ES-I3 (cell line): ENCODE data around the gene TBX21.
"Not testable (repeated sequence)": the region's sequence is repeated elsewhere in the genome, so short reads cannot be mapped to it uniquely, and the experiment has no call there.

Source experiments
- H3K36me3 ChIP-seq: 2 replicates; pipeline ENCODE4 v1.6.1; 2013; ENCODE audit warnings: mild to moderate bottlenecking, low read length, control low read depth, moderate library complexity; ENCODE audit not compliant: insufficient read depth
- H3K4me1 ChIP-seq: 2 replicates; pipeline ENCODE4 v1.6.1; 2013; ENCODE audit warnings: mild to moderate bottlenecking, control low read depth, low read length; ENCODE audit not compliant: insufficient read depth
- H3K9ac ChIP-seq: 2 replicates; pipeline ENCODE4 v1.6.1; 2013; ENCODE audit warnings: low read depth, mild to moderate bottlenecking, low read length, moderate library complexity
- H3K9me3 ChIP-seq: 2 replicates; pipeline ENCODE4 v1.6.1; 2013; ENCODE audit warnings: mild to moderate bottlenecking, low read length, moderate library complexity; ENCODE audit not compliant: control insufficient read depth, insufficient read depth

TBX21 gene

DNA sequence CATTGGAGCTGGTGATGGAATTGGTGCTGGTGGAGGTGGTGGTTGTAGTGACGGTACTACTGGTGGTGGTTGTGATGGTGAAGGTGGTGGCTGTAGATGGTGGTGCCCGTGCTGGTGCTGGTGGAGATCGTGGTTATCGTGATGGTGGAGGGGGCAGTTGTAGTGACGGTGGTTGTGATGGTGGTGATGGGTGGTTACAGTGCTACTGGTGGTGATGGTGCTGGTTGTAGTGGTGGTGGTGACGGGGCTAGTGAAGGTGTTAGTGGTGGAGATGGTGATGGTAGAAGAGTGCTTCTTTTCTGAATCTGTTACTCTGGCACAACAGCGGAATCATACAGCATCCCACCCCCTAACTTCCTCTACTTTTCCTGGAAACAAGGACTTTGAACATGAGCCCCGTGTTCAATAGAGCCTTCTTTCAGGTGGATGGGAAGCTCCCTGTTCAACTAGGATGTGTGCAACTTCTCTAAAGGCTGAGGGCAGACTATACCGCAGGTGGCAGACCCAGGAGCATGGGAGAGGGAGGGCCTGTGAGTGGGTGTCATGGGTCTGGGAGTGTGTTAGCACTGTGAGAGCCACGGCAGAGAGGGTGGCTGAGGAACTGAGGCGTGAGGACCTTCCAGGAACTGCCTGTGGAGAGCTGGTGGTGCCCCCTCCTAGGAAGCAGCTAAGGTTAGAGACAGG, 8.2 kb downstream of the TBX21 start:
- Histone ChIP-seq H3K4me1 (no peaks in the 10 kb centered on the region), H3K9me3 (no peaks in the 10 kb centered on the region), H3K9ac (no peak overlapping the region), H3K36me3 (no peaks in the 10 kb centered on the region)

DNA sequence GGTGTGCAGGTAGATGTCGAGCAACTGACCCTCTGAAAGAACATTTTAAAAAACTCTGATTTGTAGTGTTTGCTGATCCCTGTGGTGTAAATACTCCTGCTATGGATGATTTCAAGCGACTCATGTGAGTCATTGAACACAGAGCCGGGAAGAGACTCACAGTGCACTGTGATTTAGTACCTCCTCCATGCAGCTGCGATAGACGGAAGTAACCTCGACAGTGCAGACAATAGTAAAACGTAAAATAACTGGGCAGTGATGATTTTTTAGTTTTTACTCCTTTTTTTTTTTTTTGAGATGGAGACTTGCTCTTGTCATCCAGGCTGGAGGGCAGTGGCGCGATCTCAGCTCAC, 8.7 kb downstream of the TBX21 start:
- no peaks in the 10 kb centered on the region for H3K4me1 ChIP-seq
- H3K9ac ChIP-seq, result no peak overlapping the region
- no peaks in the 10 kb centered on the region for H3K9me3 ChIP-seq
- H3K36me3 ChIP-seq, result no peaks in the 10 kb centered on the region

DNA sequence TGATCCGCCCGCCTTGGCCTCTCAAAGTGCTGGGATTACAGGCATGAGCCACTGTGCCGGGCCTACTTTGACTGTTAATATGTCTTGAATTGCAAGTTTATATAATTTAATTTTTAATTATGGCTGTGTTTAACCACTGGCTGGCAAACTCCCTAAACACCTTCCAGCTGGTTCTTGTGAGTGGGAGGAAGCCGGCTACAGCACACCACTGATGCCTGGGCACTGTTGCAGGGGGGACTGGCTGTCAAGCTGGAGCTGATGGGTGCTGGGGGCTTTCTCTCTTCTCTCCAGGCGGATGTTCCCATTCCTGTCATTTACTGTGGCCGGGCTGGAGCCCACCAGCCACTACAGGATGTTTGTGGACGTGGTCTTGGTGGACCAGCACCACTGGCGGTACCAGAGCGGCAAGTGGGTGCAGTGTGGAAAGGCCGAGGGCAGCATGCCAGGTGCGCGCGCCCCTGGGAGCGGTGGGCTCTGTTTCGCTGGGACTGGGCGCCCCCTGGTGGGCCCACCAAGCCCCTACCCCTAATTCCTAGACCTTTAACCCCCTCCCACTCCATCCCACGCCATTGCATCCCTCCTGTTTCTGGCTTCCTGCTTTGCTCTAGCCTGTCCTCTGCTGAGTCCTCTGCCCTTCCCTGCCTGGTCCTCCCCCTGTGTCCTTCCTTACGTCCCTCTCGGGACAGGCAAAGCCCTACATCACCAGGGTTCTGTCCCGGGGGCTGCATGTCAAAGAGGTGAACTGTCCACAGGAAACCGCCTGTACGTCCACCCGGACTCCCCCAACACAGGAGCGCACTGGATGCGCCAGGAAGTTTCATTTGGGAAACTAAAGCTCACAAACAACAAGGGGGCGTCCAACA, 9.5 kb downstream of the TBX21 start:
- no peak overlapping the region for H3K9ac ChIP-seq
- H3K36me3 ChIP-seq, result no peaks in the 10 kb centered on the region
- H3K9me3 ChIP-seq, result no peaks in the 10 kb centered on the region
- H3K4me1 ChIP-seq, result no peaks in the 10 kb centered on the region

DNA sequence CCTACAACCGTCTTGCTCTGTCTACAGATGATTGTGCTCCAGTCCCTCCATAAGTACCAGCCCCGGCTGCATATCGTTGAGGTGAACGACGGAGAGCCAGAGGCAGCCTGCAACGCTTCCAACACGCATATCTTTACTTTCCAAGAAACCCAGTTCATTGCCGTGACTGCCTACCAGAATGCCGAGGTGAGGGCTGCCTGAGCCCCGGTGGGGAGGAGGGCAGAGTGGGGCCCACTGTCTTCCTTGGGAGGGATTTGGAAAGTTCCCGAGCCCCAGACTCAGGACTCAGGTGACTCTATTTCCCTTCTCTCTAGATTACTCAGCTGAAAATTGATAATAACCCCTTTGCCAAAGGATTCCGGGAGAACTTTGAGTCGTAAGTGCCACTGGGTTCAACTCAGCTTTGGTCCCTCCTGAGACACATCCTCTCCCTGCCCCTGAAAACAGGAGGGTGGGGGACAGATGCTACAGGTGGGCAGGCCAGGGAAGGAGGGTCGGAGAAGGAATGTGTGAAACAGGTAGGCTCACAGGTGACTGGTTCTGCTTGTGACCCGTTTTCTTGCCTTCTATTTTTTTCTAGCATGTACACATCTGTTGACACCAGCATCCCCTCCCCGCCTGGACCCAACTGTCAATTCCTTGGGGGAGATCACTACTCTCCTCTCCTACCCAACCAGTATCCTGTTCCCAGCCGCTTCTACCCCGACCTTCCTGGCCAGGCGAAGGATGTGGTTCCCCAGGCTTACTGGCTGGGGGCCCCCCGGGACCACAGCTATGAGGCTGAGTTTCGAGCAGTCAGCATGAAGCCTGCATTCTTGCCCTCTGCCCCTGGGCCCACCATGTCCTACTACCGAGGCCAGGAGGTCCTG, 11.4 kb downstream of the TBX21 start:
- Histone ChIP-seq H3K9ac (no peak overlapping the region), H3K4me1 (no peaks in the 10 kb centered on the region)

DNA sequence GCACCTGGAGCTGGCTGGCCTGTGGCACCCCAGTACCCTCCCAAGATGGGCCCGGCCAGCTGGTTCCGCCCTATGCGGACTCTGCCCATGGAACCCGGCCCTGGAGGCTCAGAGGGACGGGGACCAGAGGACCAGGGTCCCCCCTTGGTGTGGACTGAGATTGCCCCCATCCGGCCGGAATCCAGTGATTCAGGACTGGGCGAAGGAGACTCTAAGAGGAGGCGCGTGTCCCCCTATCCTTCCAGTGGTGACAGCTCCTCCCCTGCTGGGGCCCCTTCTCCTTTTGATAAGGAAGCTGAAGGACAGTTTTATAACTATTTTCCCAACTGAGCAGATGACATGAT, 12.0 kb downstream of the TBX21 start:
- no peaks in the 10 kb centered on the region for H3K36me3 ChIP-seq
- no peaks in the 10 kb centered on the region for H3K4me1 ChIP-seq
- no peak overlapping the region for H3K9ac ChIP-seq
- H3K9me3 ChIP-seq, result no peaks in the 10 kb centered on the region

More for the DNA sequence above, 11.4 kb downstream of the TBX21 start:
- Histone ChIP-seq H3K9me3 (no peaks in the 10 kb centered on the region), H3K36me3 (no peaks in the 10 kb centered on the region)

DNA sequence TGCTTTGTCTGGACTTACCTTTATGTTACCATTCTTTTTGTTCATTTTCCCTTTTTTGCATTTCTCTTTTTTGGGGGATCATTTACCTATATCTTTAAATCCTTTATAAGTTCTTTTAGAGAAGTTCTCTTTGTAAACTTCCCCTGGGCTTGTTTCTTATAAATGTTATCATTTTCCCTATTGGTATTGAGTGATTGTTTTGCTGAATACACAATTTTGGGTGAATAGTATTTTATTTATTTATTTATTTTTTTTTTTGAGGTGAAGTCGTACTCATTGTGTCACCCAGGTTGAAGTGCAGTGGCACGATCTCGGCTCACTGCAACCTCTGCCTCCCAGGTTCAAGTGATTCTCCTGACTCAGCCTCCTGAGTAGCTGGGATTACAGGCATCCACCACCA, 18.4 kb downstream of the TBX21 start:
- no peaks in the 10 kb centered on the region for H3K9me3 ChIP-seq

DNA sequence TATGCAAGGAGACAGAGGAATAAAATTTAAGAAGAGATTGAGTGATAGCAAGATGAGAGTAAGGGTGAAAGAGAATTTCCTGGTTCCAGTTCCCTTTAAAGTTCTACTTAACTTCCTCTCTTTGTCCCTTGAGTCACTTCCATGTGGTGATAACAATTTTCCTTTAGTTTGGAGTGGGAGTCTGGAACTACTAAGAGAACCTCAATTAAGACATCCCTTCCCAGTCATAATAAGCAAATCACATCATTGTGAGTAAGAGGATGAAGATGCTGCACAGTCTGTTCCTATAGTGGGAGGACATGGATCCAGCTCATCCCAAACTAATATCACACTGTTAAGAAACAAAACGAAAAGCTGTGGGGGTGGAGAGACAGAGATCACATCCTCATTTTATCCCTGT, 24.4 kb downstream of the TBX21 start:
- no peaks in the 10 kb centered on the region; the same call in 1 of the 2 replicates for H3K9me3 ChIP-seq
- no peak overlapping the region for H3K9ac ChIP-seq
- no peaks in the 10 kb centered on the region for H3K36me3 ChIP-seq
- H3K4me1 ChIP-seq, result no peaks in the 10 kb centered on the region

More for the DNA sequence above, 18.4 kb downstream of the TBX21 start:
- H3K4me1 ChIP-seq, result no peaks in the 10 kb centered on the region
- no peak overlapping the region for H3K9ac ChIP-seq
- H3K36me3 ChIP-seq, result no peaks in the 10 kb centered on the region

DNA sequence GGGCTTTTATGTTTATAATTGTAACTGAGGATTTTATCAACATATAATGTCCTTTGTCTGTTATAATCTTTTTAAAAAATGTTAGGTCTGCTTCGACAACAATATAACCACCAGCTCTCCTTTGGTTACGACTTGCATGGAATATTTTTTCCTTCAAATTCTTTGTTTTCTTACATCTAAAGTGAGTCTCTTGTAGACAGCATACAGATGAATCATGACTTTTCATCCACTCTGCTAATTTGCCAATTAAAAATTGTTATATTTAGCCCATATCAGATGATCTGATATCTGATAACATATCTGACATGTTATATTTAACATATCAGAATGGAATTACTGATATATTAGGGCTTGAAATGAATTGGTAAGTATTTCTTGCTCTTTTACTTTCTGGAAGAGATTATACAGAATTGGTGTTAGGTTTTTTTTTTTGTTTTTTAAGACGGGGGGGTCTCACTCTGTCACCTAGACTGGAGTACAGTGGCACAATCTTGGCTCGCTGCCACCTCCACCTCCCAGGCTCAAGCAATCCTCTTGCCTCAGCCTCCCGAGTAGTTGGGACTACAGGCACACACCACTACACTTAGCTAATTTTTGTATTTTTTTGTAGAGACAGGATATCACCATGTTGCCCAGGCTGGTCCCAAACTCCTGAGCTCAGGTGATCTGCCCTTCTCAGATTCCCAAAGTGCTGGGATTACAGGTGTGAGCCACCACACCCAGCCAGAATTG, 27.5 kb downstream of the TBX21 start:
- H3K4me1 ChIP-seq, result no peaks in the 10 kb centered on the region
- no peak overlapping the region for H3K9ac ChIP-seq
- H3K9me3 ChIP-seq, result no peaks in the 10 kb centered on the region; the same call in 1 of the 2 replicates
- no peaks in the 10 kb centered on the region for H3K36me3 ChIP-seq

DNA sequence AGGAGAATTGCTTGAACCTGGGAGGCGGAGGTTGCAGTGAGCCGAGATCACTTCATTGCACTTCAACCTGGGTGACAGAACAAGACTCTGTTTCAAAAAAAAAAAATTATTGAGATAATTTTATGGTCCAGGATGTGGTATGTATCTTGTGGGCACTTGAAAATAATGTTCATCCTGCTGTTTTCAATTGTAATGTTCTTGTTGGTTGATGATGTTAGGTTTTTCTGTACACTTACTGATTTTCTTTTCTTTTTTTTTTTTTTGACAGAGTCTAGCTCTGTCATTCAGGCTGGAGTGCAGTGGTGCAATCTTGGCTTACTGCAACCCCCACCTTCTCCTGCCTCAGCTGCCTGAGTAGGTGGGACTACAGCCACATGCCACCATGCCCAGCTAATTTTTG, 29.7 kb downstream of the TBX21 start:
- Histone ChIP-seq H3K9me3 (no peaks in the 10 kb centered on the region; the same call in 1 of the 2 replicates), H3K36me3 (no peaks in the 10 kb centered on the region), H3K9ac (no peak overlapping the region), H3K4me1 (no peaks in the 10 kb centered on the region)

DNA sequence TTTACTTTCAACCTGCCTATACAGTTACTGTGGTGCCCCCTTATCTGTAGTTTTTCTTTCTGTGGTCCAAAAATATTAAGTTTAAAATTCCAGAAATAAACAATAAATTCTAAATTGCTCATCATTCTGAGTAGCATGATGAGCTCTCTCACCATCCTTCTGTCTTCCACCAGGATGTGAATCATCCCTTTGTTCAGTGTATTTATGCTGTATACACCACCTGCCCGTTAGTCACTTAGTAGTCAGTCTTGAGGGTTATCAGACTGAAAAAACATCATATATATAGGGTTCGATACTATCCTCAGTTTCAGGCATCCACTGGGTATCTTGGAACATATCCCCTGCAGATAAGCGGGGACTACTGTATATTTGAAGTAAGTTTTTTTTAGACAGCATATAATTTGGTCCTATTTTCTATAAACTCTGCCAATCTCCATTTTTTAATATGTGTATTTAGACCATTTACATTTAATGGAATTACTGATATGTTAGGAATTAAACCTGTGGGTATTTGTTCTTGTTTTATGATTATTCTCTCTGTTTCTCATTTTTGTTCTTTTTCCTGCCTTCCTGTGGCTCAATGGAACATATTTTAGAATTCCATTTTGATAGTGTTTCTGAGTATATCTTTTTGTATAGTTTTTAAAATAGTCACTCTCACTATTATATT, 31.0 kb downstream of the TBX21 start:
- Histone ChIP-seq H3K9ac (no peak overlapping the region), H3K9me3 (no peaks in the 10 kb centered on the region; the same call in 1 of the 2 replicates)

DNA sequence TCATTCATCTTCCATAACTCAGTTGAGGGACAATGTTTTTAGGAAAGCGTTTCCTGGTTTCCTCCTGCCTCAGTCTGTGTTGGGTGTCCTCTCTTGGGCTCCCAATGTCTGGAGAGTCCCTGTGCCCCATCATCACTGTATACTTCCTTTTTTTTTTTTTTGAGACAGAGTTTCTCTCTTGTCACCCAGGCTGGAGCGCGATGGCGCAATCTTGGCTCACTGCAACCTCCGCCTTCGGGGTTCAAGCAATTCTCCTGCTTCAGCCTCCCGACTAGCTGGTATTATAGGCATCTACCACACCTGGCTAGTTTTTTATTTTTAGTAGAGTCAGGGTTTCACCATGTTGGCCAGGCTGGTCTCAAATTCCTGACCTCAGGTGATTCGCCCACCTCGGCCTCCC, 40.6 kb downstream of the TBX21 start:
- H3K9me3 ChIP-seq, H3K4me1 ChIP-seq, H3K36me3 ChIP-seq, H3K9ac ChIP-seq: not testable (repeated sequence)

More for the DNA sequence above, 31.0 kb downstream of the TBX21 start:
- no peaks in the 10 kb centered on the region for H3K4me1 ChIP-seq
- H3K36me3 ChIP-seq, result no peaks in the 10 kb centered on the region

DNA sequence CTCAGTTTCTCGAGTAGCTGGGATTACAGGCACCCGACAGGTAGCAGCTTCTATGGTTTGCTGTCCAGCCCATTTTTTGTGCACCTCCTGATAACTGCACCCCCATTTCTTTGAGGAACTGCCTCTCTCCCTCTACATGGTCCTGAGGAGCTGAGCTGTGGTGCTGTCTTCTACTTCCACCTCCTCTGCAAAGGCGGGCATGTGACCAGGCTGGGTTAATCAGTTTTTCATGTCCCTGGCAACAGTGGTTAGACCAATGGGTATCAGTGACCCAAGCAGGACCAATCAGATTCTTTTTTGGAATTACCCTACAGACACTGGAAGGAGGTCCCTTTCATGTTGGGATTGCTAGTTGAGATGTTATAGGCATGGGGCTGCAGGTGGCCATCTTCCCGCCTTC, 41.3 kb downstream of the TBX21 start:
- Histone ChIP-seq H3K9me3 (no peaks in the 10 kb centered on the region), H3K36me3 (no peaks in the 10 kb centered on the region), H3K4me1 (no peaks in the 10 kb centered on the region), H3K9ac (no peak overlapping the region)

DNA sequence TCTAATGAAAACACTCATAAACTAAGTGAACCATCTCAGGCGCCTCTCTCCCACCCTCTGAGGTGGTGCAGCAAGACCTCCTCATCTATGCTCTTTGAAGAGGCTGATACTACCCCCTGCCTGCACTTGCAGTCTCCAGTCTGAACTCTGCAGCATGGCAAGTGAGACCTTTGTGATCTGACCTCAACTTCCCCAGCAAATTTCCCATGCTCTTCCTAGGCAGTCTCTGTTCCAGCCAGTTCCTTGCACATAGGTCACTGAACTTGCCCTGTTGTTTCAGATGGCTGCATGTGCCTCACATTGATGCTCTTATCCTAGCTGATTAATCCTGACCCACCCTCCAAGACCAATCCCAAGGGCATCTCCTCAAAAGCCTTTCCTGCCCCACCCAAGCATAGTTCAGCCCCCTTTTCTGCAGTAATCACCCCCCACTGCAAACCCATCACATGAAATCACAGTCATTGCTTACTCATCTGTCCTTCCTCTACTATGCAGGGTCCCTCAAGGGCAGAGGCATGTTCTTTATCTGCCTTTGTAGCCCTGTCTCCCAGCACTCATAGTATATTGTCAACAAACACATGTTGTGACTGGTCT, 42.0 kb downstream of the TBX21 start:
- Histone ChIP-seq H3K4me1 (no peaks in the 10 kb centered on the region), H3K9ac (no peak overlapping the region), H3K9me3 (no peaks in the 10 kb centered on the region)

More for the DNA sequence above, 42.0 kb downstream of the TBX21 start:
- H3K36me3 ChIP-seq, result no peaks in the 10 kb centered on the region
